ENCODE data around the gene LMAN1L. TPM values are rescaled to one million over a fixed set of nuclear protein-coding genes. Genes with fewer than 3 reads are reported as not detected.
A peak's percentile ranks its signal among the peaks of the same experiment; 100 is the strongest.

The LMAN1L gene
- not detected in 2 replicates for total RNA-seq (2014; rRNA removed; shearing (Covaris generic))
- not detected in 2 replicates for polyA plus RNA-seq (2016; fragmentation: Nextera tagmentation; extraction: Ambion mirVana)

DNA sequence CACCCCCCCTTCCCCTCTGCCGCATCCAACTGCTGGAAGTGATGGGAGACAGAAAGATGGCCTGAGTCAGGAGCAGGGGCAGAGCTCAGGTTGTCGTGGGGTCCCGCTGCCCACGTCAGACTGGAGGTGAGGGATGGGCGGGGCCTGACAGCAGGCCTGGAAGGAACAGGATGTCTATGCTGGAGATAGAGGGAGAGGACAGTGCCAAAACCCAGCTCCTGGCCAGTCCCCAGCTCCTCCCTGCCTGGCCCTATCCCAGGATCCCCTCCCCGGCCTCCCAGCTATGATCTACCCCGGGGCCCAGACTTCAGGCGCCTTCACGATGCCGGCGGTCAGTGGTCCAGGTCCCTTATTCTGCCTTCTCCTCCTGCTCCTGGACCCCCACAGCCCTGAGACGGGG, at the start of gene LMAN1L:
Gene LMAN1L (plus strand): TSS at position 303 of the 400 bp plus-strand sequence. CDS start 20 bp downstream, at position 323.
- TF ChIP-seq EZH2 (IDR thresholded peaks at IDR 0.05; ENCODE audit: insufficient read depth, poor library complexity, severe bottlenecking) (no peak), EZH2phosphoT487 (IDR thresholded peaks at IDR 0.05; ENCODE audit: insufficient read depth, low read depth) (no peak)
- in situ Hi-C loops (cut with MboI), result no loop called here

DNA sequence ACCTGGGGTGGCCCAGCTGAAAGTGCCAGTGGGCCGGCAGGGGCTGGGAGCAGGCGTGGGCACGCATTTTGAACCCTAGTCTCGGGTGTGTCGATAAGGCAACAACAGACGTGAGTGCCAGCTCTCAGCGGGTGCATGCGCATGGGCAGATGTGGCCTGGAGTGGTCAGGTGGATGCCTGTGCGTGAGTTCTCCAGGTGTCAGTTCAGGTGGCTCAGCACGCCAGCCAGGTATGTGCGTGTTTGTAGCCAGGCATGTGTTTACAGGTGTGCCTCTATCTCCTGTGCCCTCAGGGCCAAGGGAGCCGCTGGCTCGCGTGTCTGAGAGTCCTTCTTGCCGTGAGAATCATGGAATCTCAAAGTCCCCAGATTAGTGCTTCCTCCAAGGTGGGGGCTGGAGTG, 49.2 kb upstream of the LMAN1L start:
- TF ChIP-seq EZH2phosphoT487 (IDR thresholded peaks at IDR 0.05; ENCODE audit: insufficient read depth, low read depth), result no peak
- no peak for TF ChIP-seq EZH2 (IDR thresholded peaks at IDR 0.05; ENCODE audit: insufficient read depth, poor library complexity, severe bottlenecking)
- WGBS, 2 experiments (ENCODE audit: low coverage in 1 of 2, low lambda C conversion rate in 2 of 2, missing lambda C conversion rate in 2 of 2), result 63 to 65% methylated on average over 15 of the region's 15 CpGs
- Histone ChIP-seq H3K4me3 (no peak overlapping the region), H3K27ac (no peak overlapping the region), H3F3A (ENCODE audit: insufficient read depth) (no peaks in the 10 kb centered on the region), H4K20me1 (ENCODE audit: insufficient read depth) (no peaks in the 10 kb centered on the region), H3K36me3 (ENCODE audit: low read depth) (no peaks in the 10 kb centered on the region), H2AFZ (no peak overlapping the region), H3K4me1 (ENCODE audit: insufficient read depth) (no peaks in the 10 kb centered on the region), H3K9me2 (ENCODE audit: insufficient read depth) (no peaks in the 10 kb centered on the region), H3K79me2 (ENCODE audit: insufficient read depth) (no peaks in the 10 kb centered on the region), H3K9me3 (ENCODE audit: low read depth) (no peaks in the 10 kb centered on the region), H3K4me2 (ENCODE audit: unreplicated experiment) (no peak overlapping the region), H3K27me3 (replicated peaks; ENCODE audit: insufficient read depth) (peaks cover 11% of the 10 kb centered on the region), H3K9ac (no peak overlapping the region)
- in situ Hi-C loops (cut with MboI), result loop anchor here (10.0 kb wide), 2 partner anchors 59 to 389 kb away; no protein-coding TSS in a partner anchor
- DNase-seq, result no peak

More for the DNA sequence above, at the start of gene LMAN1L:
- H3K79me2 ChIP-seq (ENCODE audit: insufficient read depth), result no peaks in the 10 kb centered on the region
- no peak within 1 kb of the TSS for H3K9ac ChIP-seq
- H3K27ac ChIP-seq, result no peak within 1 kb of the TSS
- H2AFZ ChIP-seq, result no peak within 1 kb of the TSS
- H4K20me1 ChIP-seq (ENCODE audit: insufficient read depth), result no peaks in the 10 kb centered on the region
- H3K4me1 ChIP-seq (ENCODE audit: insufficient read depth), result no peaks in the 10 kb centered on the region
- no peak within 1 kb of the TSS for H3K4me2 ChIP-seq (ENCODE audit: unreplicated experiment)
- WGBS, 2 experiments (ENCODE audit: low coverage in 1 of 2, low lambda C conversion rate in 2 of 2, missing lambda C conversion rate in 2 of 2), result 74 to 80% methylated on average over 11 to 12 of the region's 12 CpGs
- no peaks in the 10 kb centered on the region for H3K9me3 ChIP-seq (ENCODE audit: low read depth)
- no peaks in the 10 kb centered on the region for H3K9me2 ChIP-seq (ENCODE audit: insufficient read depth)
- DNase-seq, result no peak
- H3K4me3 ChIP-seq, result no peak within 1 kb of the TSS
- H3K36me3 ChIP-seq (ENCODE audit: low read depth), result no peaks in the 10 kb centered on the region
- H3F3A ChIP-seq (ENCODE audit: insufficient read depth), result no peaks in the 10 kb centered on the region
- H3K27me3 ChIP-seq (replicated peaks; ENCODE audit: insufficient read depth), result no peaks in the 10 kb centered on the region

DNA sequence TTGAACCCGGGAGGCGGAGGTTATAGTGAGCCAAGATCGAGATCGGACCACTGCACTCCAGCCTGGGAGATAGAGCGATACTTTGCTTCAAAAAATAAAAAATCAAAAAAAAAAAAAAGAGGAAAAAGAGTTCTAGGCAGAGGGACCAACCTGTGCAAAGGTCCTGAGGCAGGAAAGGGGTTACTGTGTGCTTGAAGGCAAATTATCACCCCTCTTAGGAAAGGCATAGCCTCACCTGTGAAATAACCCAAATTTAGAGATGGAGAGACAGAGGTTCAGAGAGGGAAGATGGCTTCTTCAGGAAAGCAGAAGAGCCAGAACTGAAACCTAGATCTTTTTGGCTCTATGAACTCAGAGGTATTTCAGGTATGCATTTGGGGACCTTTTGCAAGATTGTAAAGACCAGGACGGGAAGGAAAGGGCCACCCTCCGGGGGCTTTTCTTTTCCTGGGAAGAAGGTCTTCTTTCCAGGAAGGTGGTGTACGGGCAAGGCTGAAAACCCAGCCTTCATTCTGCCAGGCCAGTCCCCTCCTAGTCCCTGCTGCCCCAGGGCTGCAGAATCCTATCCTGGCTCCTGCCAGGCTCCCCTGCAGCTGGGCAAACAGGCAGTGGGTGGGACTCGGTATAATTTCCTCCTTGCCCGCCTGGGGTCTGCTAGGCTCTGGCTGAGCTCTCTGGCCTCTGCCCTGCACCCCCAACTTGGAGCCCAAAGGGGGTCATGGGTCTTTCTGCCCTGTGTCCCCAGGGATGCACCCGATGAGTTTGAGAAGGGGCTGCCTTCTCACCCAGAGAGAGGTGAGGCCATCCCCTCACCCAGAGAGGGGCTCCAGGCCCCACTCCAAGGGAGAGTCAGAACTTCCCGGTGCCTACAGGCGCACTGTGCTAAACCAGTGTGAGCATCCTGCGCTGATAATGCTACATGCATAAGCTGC, 45.2 kb upstream of the LMAN1L start:
- Histone ChIP-seq H3K4me1 (ENCODE audit: insufficient read depth) (0 out of 2 replicates have a peak, but pooled peaks cover 5% of the 10 kb centered on the region), H3K36me3 (ENCODE audit: low read depth) (no peaks in the 10 kb centered on the region), H2AFZ (no peak overlapping the region), H3K4me2 (ENCODE audit: unreplicated experiment) (no peak overlapping the region), H3K79me2 (ENCODE audit: insufficient read depth) (no peaks in the 10 kb centered on the region), H3K27me3 (replicated peaks; ENCODE audit: insufficient read depth) (no peaks in the 10 kb centered on the region), H3K9me2 (ENCODE audit: insufficient read depth) (no peaks in the 10 kb centered on the region), H3K9ac (no peak overlapping the region), H4K20me1 (ENCODE audit: insufficient read depth) (no peaks in the 10 kb centered on the region), H3K9me3 (ENCODE audit: low read depth) (no peaks in the 10 kb centered on the region), H3K27ac (no peak overlapping the region), H3K4me3 (no peak overlapping the region), H3F3A (ENCODE audit: insufficient read depth) (no peaks in the 10 kb centered on the region)
- WGBS, 2 experiments (ENCODE audit: low coverage in 1 of 2, low lambda C conversion rate in 2 of 2, missing lambda C conversion rate in 2 of 2), result 70 to 72% methylated on average over 14 of the region's 14 CpGs
- in situ Hi-C loops (cut with MboI), result loop anchor here (5.0 to 10.0 kb wide), 3 partner anchors 63 to 393 kb away; no protein-coding TSS in a partner anchor
- no peak for DNase-seq
- TF ChIP-seq EZH2 (IDR thresholded peaks at IDR 0.05; ENCODE audit: insufficient read depth, poor library complexity, severe bottlenecking), result no peak
- TF ChIP-seq EZH2phosphoT487 (IDR thresholded peaks at IDR 0.05; ENCODE audit: insufficient read depth, low read depth), result no peak

- Histone ChIP-seq H3F3A (ENCODE audit: insufficient read depth) (no peaks in the 10 kb centered on the region), H3K79me2 (ENCODE audit: insufficient read depth) (no peaks in the 10 kb centered on the region), H3K27ac (no peak overlapping the region), H3K4me3 (peak overlapping the region; percentile 38; the same call in 1 of the 2 replicates), H3K36me3 (ENCODE audit: low read depth) (no peaks in the 10 kb centered on the region), H4K20me1 (ENCODE audit: insufficient read depth) (no peaks in the 10 kb centered on the region), H3K27me3 (replicated peaks; ENCODE audit: insufficient read depth) (no peaks in the 10 kb centered on the region), H3K4me1 (ENCODE audit: insufficient read depth) (0 out of 2 replicates have a peak, but pooled peaks cover 5% of the 10 kb centered on the region), H3K9me3 (ENCODE audit: low read depth) (no peaks in the 10 kb centered on the region), H3K9ac (no peak overlapping the region), H3K4me2 (ENCODE audit: unreplicated experiment) (peak overlapping the region; percentile 46), H3K9me2 (ENCODE audit: insufficient read depth) (no peaks in the 10 kb centered on the region), H2AFZ (peak overlapping the region; percentile 65)
- no peak for TF ChIP-seq EZH2 (IDR thresholded peaks at IDR 0.05; ENCODE audit: insufficient read depth, poor library complexity, severe bottlenecking)
- WGBS, 2 experiments (ENCODE audit: low coverage in 1 of 2, low lambda C conversion rate in 2 of 2, missing lambda C conversion rate in 2 of 2), result 15% methylated on average over 15 of the region's 15 CpGs
- DNase-seq, result no peak
- in situ Hi-C loops (cut with MboI), result loop anchor here (5.0 to 10.0 kb wide), 3 partner anchors 63 to 393 kb away; no protein-coding TSS in a partner anchor
Measured at GRCh38 chr15:74768099-74768770, 44.4 kb upstream of the LMAN1L start.

Data from GM23248 (cell line).